ENCODE measurements around the gene CPN2. TPM values are rescaled to one million over a fixed set of nuclear protein-coding genes. Genes with fewer than 3 reads are reported as not detected.
A peak's percentile ranks its signal among the peaks of the same experiment; 100 is the strongest.

Gene CPN2
- total and polyA plus RNA-seq, 3 donors from 2014 or later: 0.36 to 1.4 (median 1.1) TPM

DNA sequence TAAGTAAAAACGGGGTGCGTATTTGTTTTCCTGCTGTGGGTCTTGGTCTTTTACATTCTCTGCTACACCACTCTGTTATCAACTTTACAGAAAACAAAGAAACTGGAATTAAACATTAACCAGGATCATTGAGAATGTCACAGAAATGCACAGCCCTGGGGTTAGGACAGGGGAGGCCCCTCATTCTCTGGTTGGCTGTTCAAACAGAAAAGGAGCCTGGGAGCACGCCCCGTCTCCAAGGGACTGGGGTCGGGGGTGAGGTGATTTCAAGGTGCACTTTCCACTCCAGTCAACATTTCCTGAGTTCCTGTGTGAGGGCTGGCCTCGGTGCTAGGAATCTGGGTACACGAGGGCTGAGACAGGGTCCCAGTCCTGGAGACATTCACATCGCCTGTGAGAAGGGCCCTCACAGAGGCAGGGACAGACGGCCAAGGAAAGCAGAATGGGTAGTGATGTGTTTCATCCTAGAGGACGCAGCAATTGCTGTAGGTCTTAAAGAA, 30.3 kb downstream of the CPN2 start:
- Histone ChIP-seq H3K27me3 (no peaks in the 10 kb centered on the region), H3K27ac (no peak overlapping the region), H3K4me1 (peaks cover 13% of the 10 kb centered on the region), H3K36me3 (ENCODE audit: low read depth, missing control alignments) (no peaks in the 10 kb centered on the region), H3K4me3 (no peak overlapping the region), H3K9me3 (no peaks in the 10 kb centered on the region)
- intact Hi-C loops (cut with DNase I; ENCODE audit: low total_unique reads): no loop called here
- DNase-seq: no peak
- TF ChIP-seq POLR2A (IDR thresholded peaks at IDR 0.05): no peak
- TF ChIP-seq, protein P1, sequence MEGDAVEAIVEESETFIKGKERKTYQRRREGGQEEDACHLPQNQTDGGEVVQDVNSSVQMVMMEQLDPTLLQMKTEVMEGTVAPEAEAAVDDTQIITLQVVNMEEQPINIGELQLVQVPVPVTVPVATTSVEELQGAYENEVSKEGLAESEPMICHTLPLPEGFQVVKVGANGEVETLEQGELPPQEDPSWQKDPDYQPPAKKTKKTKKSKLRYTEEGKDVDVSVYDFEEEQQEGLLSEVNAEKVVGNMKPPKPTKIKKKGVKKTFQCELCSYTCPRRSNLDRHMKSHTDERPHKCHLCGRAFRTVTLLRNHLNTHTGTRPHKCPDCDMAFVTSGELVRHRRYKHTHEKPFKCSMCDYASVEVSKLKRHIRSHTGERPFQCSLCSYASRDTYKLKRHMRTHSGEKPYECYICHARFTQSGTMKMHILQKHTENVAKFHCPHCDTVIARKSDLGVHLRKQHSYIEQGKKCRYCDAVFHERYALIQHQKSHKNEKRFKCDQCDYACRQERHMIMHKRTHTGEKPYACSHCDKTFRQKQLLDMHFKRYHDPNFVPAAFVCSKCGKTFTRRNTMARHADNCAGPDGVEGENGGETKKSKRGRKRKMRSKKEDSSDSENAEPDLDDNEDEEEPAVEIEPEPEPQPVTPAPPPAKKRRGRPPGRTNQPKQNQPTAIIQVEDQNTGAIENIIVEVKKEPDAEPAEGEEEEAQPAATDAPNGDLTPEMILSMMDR (IDR thresholded peaks at IDR 0.05): no peak
- 83 to 89% methylated on average over 10 of the region's 10 CpGs for WGBS, 2 donors

DNA sequence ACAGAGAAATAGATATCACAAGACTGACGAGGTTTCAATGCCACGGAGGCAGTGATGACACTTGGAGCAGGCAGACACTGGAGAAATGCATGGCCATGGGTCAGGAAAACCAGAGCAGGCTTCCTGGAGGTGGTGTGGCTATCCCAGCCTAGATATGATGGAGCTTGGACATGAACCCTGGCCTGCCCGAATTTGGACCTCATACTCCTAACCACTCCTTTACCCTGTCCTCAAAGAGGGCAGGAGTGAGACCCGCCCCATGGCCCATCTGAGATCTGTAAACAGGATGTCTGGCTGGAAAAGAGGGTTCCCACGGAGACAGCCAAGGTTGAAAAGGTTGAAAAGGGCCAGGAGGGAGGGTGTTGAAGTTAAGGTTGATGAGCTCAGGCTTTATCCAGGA, 31.0 kb downstream of the CPN2 start:
- Histone ChIP-seq H3K4me3 (no peak overlapping the region), H3K27me3 (no peaks in the 10 kb centered on the region), H3K27ac (no peak overlapping the region), H3K4me1 (peaks cover 15% of the 10 kb centered on the region), H3K9me3 (no peaks in the 10 kb centered on the region), H3K36me3 (ENCODE audit: low read depth, missing control alignments) (no peaks in the 10 kb centered on the region)
- 85 to 88% methylated on average over 4 to 5 of the region's 5 CpGs for WGBS, 2 donors
- no peak for DNase-seq
- TF ChIP-seq POLR2A (IDR thresholded peaks at IDR 0.05): no peak
- TF ChIP-seq, protein P1 (IDR thresholded peaks at IDR 0.05): no peak
- intact Hi-C loops (cut with DNase I; ENCODE audit: low total_unique reads): no loop called here

DNA sequence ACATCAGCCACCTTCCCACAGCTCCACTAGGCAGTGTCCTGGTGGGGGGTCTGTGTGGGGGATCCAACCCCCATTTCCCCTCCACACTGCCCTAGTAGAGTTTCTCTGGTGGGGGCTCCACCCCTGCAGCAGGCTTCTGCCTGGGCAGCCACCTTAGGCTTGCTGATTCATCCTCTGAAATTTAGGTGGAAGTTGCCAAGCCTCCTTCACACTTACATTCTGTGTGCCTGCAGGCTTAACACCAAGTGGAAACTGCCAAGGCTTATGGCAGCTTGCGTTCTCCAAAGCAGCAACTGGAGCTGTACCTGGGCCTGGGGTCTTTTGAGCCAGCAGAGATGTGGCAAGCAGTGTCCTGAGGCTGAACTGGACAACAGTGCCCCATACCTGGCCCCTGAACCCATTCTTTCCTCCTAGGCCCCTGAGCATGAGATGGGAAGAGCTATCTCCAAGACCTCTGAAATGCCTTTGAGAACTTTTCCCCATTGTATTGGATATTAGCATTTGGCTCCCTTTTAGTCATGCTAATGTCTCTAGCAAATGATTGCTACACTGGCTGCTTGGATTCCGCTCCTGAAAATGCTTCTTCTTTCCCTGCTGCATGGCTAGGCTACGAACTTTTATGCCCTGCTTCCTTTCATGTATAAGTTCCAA, 32.5 kb downstream of the CPN2 start:
- H3K27me3 ChIP-seq: no peaks in the 10 kb centered on the region
- peaks cover 14% of the 10 kb centered on the region for H3K4me1 ChIP-seq
- H3K36me3 ChIP-seq (ENCODE audit: low read depth, missing control alignments): no peaks in the 10 kb centered on the region
- intact Hi-C loops (cut with DNase I; ENCODE audit: low total_unique reads): no loop called here
- 89 to 100% methylated on average over 3 of the region's 3 CpGs for WGBS, 2 donors
- H3K9me3 ChIP-seq: no peaks in the 10 kb centered on the region
- H3K4me3 ChIP-seq: no peak overlapping the region
- TF ChIP-seq, protein P1 (IDR thresholded peaks at IDR 0.05): no peak
- no peak for TF ChIP-seq POLR2A (IDR thresholded peaks at IDR 0.05)
- no peak for DNase-seq
- no peak overlapping the region for H3K27ac ChIP-seq

DNA sequence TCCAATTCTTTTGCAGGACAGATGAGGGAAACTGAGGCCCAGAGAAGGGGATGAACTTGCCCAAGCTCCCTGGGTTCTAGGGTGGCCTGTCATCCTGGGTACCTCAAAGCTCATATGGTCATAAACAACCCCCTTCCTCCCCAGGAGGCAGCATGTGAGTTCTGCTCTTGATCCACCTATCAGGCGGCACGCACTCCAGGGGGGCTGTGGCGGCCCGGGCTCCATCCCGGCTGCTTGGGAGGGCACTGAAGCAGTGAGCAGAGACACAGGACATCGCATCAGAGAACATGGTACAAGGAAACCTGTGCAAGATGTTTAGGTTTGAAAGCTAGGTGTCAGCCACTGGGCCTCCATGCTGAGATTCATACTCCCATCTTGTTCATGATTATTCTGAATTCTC, 34.2 kb downstream of the CPN2 start:
- intact Hi-C loops (cut with DNase I; ENCODE audit: low total_unique reads): no loop called here
- no peak overlapping the region for H3K27ac ChIP-seq
- TF ChIP-seq, protein P1 (IDR thresholded peaks at IDR 0.05): no peak
- no peak for TF ChIP-seq POLR2A (IDR thresholded peaks at IDR 0.05)
- H3K4me1 ChIP-seq: peaks cover 28% of the 10 kb centered on the region
- DNase-seq: no peak
- WGBS, 2 donors: 82 to 87% methylated on average over 6 of the region's 6 CpGs
- H3K27me3 ChIP-seq: no peaks in the 10 kb centered on the region
- no peak overlapping the region for H3K4me3 ChIP-seq
- no peaks in the 10 kb centered on the region for H3K36me3 ChIP-seq (ENCODE audit: low read depth, missing control alignments)
- H3K9me3 ChIP-seq: no peaks in the 10 kb centered on the region

DNA sequence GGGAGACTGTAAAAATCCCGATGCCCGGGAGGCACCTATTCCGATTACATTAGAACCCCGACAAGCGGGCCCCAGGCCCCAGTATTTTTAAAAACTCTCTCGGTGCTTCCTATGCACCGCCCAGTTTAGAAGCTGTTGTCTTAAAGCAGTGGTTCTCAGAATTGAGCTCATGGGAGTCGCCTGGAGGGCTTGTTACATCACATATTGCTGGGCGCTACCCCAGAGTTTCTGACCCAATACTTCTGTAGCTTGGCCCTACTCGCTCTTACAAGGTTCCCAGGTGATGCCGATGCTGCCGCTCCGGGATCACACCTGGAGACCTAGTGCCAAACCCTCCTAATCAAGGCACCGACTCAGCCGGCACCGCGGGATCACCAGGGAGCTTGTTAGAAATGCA, 35.2 kb downstream of the CPN2 start:
- Histone ChIP-seq H3K36me3 (ENCODE audit: low read depth, missing control alignments) (no peaks in the 10 kb centered on the region), H3K27me3 (no peaks in the 10 kb centered on the region), H3K4me3 (peak overlapping the region; percentile 47 to 56), H3K4me1 (peaks cover 28% of the 10 kb centered on the region), H3K9me3 (no peaks in the 10 kb centered on the region), H3K27ac (no peak overlapping the region)
- WGBS, 2 donors: 18 to 26% methylated on average over 14 to 17 of the region's 17 CpGs
- no peak for DNase-seq
- intact Hi-C loops (cut with DNase I; ENCODE audit: low total_unique reads): loop anchor here (2.0 kb wide), 1 partner anchor 535 kb away; no protein-coding TSS in a partner anchor
- TF ChIP-seq, protein P1 (IDR thresholded peaks at IDR 0.05): peak in 2 of 3 experiments; percentile 1 to 14
- TF ChIP-seq POLR2A (IDR thresholded peaks at IDR 0.05): no peak

Data from testis (tissue), 3 donors.